Natural killer cell (primary cell): ENCODE measurements around the gene MARK4. TPM values are rescaled to one million over a fixed set of nuclear protein-coding genes. Genes with fewer than 3 reads are reported as not detected.
A peak's percentile ranks its signal among the peaks of the same experiment; 100 is the strongest.

Source experiments
- ATAC-seq, 3 donors: fragments of 150-1000 bp in 2 of 3; fragments of 200-7000 bp in 1 of 3; cut with Tn5 transposase; 1 replicate in 1 of 3; 2 replicates in 2 of 3; pipeline ENCODE4 v1.10.0; 2021; ENCODE audit warnings: mild to moderate bottlenecking in 2 of 3, moderate library complexity in 2 of 3
- DNase-seq, 2 donors: peaks; one replicate each; pipeline versions ENCODE4 v3.0.0 to v3.0.0-alpha.2; 2013 to 2021; ENCODE audit warnings: mixed read lengths in 1 of 2
- H3K27ac ChIP-seq: one replicate; pipeline ENCODE4 v1.5.1; 2013; ENCODE audit warnings: mild to moderate bottlenecking, low read length
- H3K27me3 ChIP-seq: one replicate; pipeline ENCODE4 v1.6.1; 2013; ENCODE audit warnings: low read length; ENCODE audit not compliant: control insufficient read depth, insufficient read depth
- H3K36me3 ChIP-seq: one replicate; pipeline ENCODE4 v1.6.1; 2013; ENCODE audit warnings: low read length; ENCODE audit not compliant: control insufficient read depth, insufficient read depth
- H3K4me1 ChIP-seq: one replicate; pipeline ENCODE4 v1.6.1; 2013; ENCODE audit warnings: low read length; ENCODE audit not compliant: control insufficient read depth, insufficient read depth
- H3K4me3 ChIP-seq: one replicate; pipeline ENCODE4 v1.5.1; 2013; ENCODE audit warnings: low read length
- H3K9me3 ChIP-seq: one replicate; pipeline ENCODE4 v1.6.1; 2013; ENCODE audit warnings: low read length; ENCODE audit not compliant: control insufficient read depth, insufficient read depth
- H3K27ac Mint-ChIP-seq, 2 donors: one replicate each; pipeline ENCODE4 v1.8.0; 2022; ENCODE audit warnings: mild to moderate bottlenecking in 2 of 2, mixed read lengths in 2 of 2, moderate library complexity in 1 of 2
- H3K27me3 Mint-ChIP-seq, 2 donors: one replicate each; pipeline ENCODE4 v1.8.0; 2022; ENCODE audit warnings: low read depth in 2 of 2, mixed read lengths in 2 of 2
- H3K36me3 Mint-ChIP-seq: one replicate; pipeline ENCODE4 v1.8.0; 2022; ENCODE audit warnings: mixed read lengths
- H3K4me1 Mint-ChIP-seq, 2 donors: one replicate each; pipeline ENCODE4 v1.8.0; 2022; ENCODE audit warnings: mixed read lengths in 2 of 2
- H3K4me3 Mint-ChIP-seq: one replicate; pipeline ENCODE4 v1.8.0; 2022; ENCODE audit warnings: mild to moderate bottlenecking, moderate library complexity, mixed read lengths
- H3K9me3 Mint-ChIP-seq, 2 donors: one replicate each; pipeline ENCODE4 v1.8.0; 2022; ENCODE audit warnings: mixed read lengths in 2 of 2
- WGBS: methylation state at CpG from one replicate; pipeline ENCODE4 v1.1.7; 2013; ENCODE audit warnings: missing lambda C conversion rate; ENCODE audit not compliant: insufficient coverage; 5-methylcytosine and 5-hydroxymethylcytosine counted together
- intact Hi-C: fragments of 100-400 bp; cut with micrococcal nuclease; formaldehyde crosslinking; loops from one replicate; pipeline ENCODE4 v1.14.2; 2022
- total RNA-seq, 4 donors: library from RNA; stranded (reverse); fragments of 120-200 nt in 1 of 4; gene quantifications; one replicate each; pipeline versions ENCODE4 v1.2.3 to v1.2.4, GENCODE V29; 2013 to 2022
- TF ChIP-seq, protein P1 (sequence below): fragments of 200-600 bp; IDR thresholded peaks from one replicate; pipeline ENCODE4 v1.8.0; 2022; ENCODE audit warnings: antibody characterized with exemption

The MARK4 gene
- total RNA-seq, 3 donors from 2014 or later (not counting 1 experiment from before 2014, with no cell fraction given), result 50.4 to 53.6 (median 51.4) TPM

DNA sequence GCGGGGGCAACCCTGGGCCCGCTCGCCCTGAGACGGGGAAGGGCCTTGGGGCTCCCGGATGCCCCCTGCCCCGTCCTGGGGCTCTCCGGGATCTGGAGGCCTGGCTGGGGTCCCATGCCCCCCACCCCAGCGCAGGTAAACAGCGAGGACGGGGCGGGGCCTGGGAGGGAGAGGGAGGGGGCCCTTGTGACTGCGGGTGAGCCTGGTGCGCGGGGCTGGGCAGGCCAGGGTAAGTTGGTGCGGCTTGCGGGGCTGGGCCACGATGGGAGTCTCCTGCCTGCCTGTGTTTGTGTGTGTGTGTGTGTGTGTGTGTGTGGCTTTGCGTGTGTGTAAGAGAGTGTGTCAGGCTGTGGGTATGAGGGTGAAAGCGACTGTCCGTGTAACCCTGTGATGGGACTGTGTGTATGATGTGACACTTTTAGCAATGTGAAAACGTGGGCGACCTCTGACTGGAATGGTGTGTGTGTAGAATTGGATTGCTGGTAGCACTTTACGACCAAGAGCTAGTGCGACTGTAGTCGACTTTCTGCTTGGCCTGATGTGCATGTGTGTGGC, 89.9 kb downstream of the MARK4 start:
- intact Hi-C loops, result no loop called here
- H3K4me3 Mint-ChIP-seq, result no peak overlapping the region
- Histone ChIP-seq H3K36me3 (no peaks in the 10 kb centered on the region), H3K27ac (no peak overlapping the region), H3K4me1 (peaks cover 10% of the 10 kb centered on the region), H3K9me3 (no peaks in the 10 kb centered on the region), H3K27me3 (peaks cover 9% of the 10 kb centered on the region), H3K4me3 (no peak overlapping the region)
- WGBS, result 15% methylated on average over 25 of the region's 25 CpGs
- no peaks in the 10 kb centered on the region for H3K36me3 Mint-ChIP-seq
- H3K4me1 Mint-ChIP-seq, result peaks cover 10 to 12% of the 10 kb centered on the region in 2 donors
- H3K9me3 Mint-ChIP-seq, result no peaks in the 10 kb centered on the region
- peaks cover 8 to 18% of the 10 kb centered on the region in 2 donors for H3K27me3 Mint-ChIP-seq
- TF ChIP-seq, protein P1, sequence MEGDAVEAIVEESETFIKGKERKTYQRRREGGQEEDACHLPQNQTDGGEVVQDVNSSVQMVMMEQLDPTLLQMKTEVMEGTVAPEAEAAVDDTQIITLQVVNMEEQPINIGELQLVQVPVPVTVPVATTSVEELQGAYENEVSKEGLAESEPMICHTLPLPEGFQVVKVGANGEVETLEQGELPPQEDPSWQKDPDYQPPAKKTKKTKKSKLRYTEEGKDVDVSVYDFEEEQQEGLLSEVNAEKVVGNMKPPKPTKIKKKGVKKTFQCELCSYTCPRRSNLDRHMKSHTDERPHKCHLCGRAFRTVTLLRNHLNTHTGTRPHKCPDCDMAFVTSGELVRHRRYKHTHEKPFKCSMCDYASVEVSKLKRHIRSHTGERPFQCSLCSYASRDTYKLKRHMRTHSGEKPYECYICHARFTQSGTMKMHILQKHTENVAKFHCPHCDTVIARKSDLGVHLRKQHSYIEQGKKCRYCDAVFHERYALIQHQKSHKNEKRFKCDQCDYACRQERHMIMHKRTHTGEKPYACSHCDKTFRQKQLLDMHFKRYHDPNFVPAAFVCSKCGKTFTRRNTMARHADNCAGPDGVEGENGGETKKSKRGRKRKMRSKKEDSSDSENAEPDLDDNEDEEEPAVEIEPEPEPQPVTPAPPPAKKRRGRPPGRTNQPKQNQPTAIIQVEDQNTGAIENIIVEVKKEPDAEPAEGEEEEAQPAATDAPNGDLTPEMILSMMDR, result no peak
- peak in 2 of 3 donors; percentile 24 to 33 for ATAC-seq
- DNase-seq, result peak in 1 of 2 donors; percentile 19
- no peak overlapping the region for H3K27ac Mint-ChIP-seq

DNA sequence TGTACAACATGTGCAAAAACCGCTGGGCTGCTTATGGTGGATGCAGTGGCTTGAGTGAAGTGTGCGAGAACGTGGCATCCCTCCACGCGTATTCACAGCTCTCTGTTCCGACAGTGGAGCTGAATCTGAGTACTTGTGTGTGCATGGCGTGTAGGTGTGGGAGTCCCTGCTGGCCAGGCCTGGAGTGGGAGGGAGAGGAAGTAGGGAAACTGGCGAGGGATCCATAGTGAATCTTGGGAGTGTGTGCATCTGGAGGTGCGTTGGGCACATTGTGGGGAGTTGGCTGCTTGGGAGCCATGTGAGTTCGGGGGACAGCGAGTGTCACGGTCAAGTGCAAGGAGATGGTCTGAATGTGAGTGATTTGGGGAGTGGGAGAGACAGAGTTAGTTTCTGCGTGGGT, 91.8 kb downstream of the MARK4 start:
- Histone ChIP-seq H3K9me3 (no peaks in the 10 kb centered on the region), H3K27me3 (peaks cover 12% of the 10 kb centered on the region), H3K36me3 (no peaks in the 10 kb centered on the region), H3K4me1 (peaks cover 10% of the 10 kb centered on the region), H3K4me3 (no peak overlapping the region), H3K27ac (no peak overlapping the region)
- peaks cover 10 to 12% of the 10 kb centered on the region in 2 donors for H3K4me1 Mint-ChIP-seq
- ATAC-seq, result no peak
- H3K27me3 Mint-ChIP-seq, result peaks cover 8 to 18% of the 10 kb centered on the region in 2 donors
- TF ChIP-seq, protein P1, result no peak
- 83% methylated on average over 12 of the region's 13 CpGs for WGBS
- no peaks in the 10 kb centered on the region for H3K9me3 Mint-ChIP-seq
- H3K36me3 Mint-ChIP-seq, result no peaks in the 10 kb centered on the region
- no peak overlapping the region for H3K4me3 Mint-ChIP-seq
- no peak overlapping the region for H3K27ac Mint-ChIP-seq
- no peak for DNase-seq
- intact Hi-C loops, result no loop called here

DNA sequence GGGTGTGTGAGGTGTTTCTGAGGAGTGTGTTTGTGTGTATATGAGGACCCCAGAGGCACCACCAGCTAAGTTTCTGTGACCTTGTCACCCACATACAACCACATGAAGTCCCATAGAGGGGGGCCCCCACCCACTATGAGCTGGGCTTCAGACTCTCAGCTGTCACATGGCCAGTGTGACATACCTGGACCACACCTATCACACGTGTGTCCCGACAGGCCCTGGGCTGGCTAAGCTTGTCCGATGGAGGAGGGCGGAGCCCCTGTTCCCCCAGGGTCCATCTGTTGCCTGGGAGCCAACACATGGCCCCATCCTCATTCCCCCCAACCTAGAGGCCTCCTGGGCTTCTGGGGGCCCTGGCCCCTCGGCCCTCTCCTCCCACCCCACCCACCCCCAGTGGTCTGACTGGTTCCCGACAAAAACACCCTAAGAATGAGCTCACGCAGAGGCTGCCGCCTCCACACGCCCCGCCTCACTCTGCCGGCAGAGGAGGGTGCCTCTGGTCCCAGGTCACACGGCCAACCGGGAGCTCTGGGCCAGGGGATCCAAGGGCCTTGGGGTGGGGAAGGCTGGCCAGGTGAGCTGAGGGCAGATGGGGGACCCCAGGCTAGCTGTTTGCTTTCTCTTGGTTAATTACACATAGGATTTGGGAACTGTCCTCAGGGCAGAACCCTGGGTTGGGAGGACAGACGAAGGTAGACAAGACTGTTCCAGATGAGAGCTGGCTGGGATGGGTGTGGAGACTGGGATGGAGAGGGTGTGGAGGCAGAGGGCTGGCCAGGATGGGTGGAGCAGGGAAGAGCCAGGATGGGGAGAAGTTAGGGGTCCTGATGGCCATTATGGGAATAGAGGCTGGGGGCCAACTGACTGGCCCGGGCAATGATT, 93.8 kb downstream of the MARK4 start:
- TF ChIP-seq, protein P1, result no peak
- DNase-seq, result no peak
- intact Hi-C loops, result no loop called here
- Histone ChIP-seq H3K36me3 (no peaks in the 10 kb centered on the region), H3K27me3 (peaks cover 12% of the 10 kb centered on the region), H3K4me1 (peaks cover 6% of the 10 kb centered on the region), H3K4me3 (no peak overlapping the region), H3K9me3 (no peaks in the 10 kb centered on the region), H3K27ac (no peak overlapping the region)
- Mint-ChIP-seq H3K27ac (no peak overlapping the region), H3K4me3 (no peak overlapping the region), H3K9me3 (no peaks in the 10 kb centered on the region), H3K36me3 (no peaks in the 10 kb centered on the region), H3K4me1 (peaks cover 6% of the 10 kb centered on the region in 2 donors), H3K27me3 (peaks cover 7 to 10% of the 10 kb centered on the region in 2 donors)
- no peak for ATAC-seq
- 76% methylated on average over 15 of the region's 15 CpGs for WGBS
